CD4-positive, alpha-beta T cell treated with Interleukin-17A for 1 hour (primary cell): ENCODE data around the gene GOLGA8B.
"Not testable (repeated sequence)": the region's sequence is repeated elsewhere in the genome, so short reads cannot be mapped to it uniquely, and the experiment has no call there.

Experiments
- DNase-seq: peaks from one replicate; pipeline ENCODE4 v3.0.0-alpha.2; 2020

Gene GOLGA8B

GRCh38 chr15:34554716-34555115 lies 28.7 kb downstream of the GOLGA8B start:
- not testable (repeated sequence) for DNase-seq

GRCh38 chr15:34554126-34554525 lies 29.3 kb downstream of the GOLGA8B start:
- DNase-seq: not testable (repeated sequence)

GRCh38 chr15:34550129-34550528 lies 33.3 kb downstream of the GOLGA8B start:
- not testable (repeated sequence) for DNase-seq

DNA sequence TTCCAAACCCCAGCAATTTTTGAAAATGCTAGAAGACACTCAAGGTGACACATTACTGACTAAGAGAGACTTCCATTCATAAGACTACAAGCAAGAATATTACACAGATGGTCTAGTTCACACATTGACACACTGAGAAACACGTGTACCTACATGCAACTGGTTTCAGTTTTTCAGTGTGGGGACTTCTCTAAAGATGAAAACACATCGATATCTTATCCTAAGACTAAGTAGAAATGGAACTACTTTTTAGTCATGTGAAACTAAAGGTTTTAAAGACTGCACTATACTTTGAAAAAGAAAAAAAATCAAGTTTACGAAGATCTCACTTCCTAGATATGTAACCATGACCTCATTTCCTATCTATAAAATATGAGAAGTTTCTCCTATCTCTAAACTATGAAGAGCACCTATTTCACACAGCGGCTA lies 34.1 kb downstream of the GOLGA8B start:
- DNase-seq: not testable (repeated sequence)

- DNase-seq: not testable (repeated sequence)
Observed at GRCh38 chr15:34543860-34544649, 39.4 kb downstream of the GOLGA8B start.

DNA sequence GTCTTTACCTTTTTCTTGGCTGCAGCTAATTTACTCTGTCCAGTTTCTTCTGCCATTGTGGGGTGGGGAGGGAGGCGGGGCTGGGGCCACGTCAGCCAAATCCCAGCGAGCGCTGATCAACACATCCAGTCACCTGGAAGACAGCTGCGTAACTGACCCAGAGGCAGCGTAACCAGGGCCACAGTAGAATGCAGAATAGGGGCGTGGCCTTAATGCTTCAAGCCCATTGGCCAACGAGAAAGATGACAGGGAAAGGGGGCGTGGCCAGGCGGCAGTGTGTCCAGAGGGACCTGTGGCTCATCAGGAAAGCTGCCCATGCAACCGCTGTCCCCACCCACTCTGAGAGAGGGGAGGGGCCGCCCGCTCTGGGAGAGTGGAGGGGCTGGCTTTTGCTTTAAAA lies 47.6 kb downstream of the GOLGA8B start:
- DNase-seq: not testable (repeated sequence)
